HFF-Myc (cell line): ENCODE data around the gene LAMTOR3.

Experiments used
- DNase-seq: peaks from one replicate; pipeline ENCODE4 v3.0.0-alpha.2; 2011; ENCODE audit warnings: low read depth; ENCODE audit errors: extremely low read depth
- H3K4me3 ChIP-seq: replicated peaks from 2 replicates; pipeline ENCODE4 v1.5.1; 2011; ENCODE audit warnings: low read depth, mild to moderate bottlenecking, control low read depth, low read length
- TF ChIP-seq, protein P1 (sequence below): IDR thresholded peaks from 2 replicates; pipeline ENCODE4 v1.5.1; 2012; ENCODE audit warnings: mild to moderate bottlenecking, low read depth, low read length, control low read depth; ENCODE audit errors: missing control alignments

The LAMTOR3 gene

DNA sequence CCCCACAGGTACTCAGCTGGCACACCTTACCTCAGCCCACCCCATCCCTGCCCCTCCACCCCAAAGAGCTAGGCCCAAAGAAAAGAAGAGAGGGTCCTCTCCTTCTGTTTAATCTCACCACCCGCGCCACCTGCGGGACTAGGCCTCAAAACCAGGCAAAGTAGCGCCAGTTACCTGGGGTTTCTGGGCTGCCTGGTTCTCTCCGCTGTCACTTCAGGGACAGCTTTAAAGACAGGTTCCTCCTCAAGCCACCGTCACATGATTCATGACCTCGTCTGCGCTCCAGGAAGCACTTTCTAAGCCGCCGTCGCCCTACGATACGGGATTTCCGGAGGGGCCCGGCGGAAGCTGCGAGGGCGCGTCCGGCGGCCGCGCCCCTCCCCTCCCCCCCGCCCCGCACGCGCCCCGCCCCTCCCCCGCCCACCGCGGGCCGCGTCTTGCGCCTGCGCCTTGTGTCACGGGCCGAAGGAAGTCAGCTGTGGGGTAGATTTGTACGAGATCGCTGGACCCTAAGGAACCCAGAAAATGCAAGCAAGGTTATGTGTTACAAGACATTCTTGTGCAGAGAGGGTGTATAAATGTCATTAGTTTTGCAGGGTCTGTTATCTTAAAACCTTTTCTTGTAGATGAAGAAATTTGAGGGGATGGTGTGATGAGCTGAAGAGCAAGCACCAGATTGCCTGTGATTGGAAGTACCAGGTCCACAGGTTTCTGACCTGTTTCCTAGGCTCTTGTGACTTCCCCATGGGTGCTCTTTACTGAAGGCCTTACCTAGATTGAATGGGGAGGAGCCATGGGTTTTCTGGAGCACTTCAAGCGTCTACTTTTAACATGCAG is at the start of gene LAMTOR3:
LAMTOR3 (minus strand) TSS at position 267 of the 837 bp plus-strand sequence. CDS start 464 bp downstream, outside the sequence.
- H3K4me3 ChIP-seq: peak within 1 kb of the TSS; percentile 98
- TF ChIP-seq, protein P1, sequence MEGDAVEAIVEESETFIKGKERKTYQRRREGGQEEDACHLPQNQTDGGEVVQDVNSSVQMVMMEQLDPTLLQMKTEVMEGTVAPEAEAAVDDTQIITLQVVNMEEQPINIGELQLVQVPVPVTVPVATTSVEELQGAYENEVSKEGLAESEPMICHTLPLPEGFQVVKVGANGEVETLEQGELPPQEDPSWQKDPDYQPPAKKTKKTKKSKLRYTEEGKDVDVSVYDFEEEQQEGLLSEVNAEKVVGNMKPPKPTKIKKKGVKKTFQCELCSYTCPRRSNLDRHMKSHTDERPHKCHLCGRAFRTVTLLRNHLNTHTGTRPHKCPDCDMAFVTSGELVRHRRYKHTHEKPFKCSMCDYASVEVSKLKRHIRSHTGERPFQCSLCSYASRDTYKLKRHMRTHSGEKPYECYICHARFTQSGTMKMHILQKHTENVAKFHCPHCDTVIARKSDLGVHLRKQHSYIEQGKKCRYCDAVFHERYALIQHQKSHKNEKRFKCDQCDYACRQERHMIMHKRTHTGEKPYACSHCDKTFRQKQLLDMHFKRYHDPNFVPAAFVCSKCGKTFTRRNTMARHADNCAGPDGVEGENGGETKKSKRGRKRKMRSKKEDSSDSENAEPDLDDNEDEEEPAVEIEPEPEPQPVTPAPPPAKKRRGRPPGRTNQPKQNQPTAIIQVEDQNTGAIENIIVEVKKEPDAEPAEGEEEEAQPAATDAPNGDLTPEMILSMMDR: no peak

GRCh38 chr4:99938243-99938753 is 44.1 kb upstream of the LAMTOR3 start:
- TF ChIP-seq, protein P1: no peak
- no peak for DNase-seq
- H3K4me3 ChIP-seq: no peak overlapping the region

More for the DNA sequence above, at the start of gene LAMTOR3:
- peak; percentile 72 for DNase-seq

- TF ChIP-seq, protein P1: no peak
- H3K4me3 ChIP-seq: no peak overlapping the region
- DNase-seq: no peak
Measured at GRCh38 chr4:99934891-99935290, 40.7 kb upstream of the LAMTOR3 start.

DNA sequence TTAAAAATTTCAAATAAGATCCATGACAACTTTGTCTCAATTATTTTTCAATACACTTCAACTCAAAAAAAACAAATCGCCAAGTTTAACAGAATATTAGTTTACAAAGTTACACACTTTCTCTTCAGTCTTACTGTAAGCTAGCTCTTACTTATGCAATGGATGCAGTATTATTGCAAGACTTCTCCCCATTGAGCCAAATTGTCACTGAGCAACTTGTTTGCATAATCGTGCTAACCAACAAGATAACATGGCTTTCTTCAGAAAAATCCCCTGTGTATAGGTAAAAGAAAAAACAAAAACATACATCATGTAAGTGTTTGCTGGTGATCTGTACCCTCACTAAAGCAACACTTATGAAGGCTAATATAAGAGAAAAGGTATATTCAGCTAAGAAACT is 33.3 kb upstream of the LAMTOR3 start:
- DNase-seq: no peak
- TF ChIP-seq, protein P1: no peak
- no peak overlapping the region for H3K4me3 ChIP-seq

GRCh38 chr4:99921174-99921573 is 26.9 kb upstream of the LAMTOR3 start:
- TF ChIP-seq, protein P1: no peak
- no peak overlapping the region for H3K4me3 ChIP-seq
- DNase-seq: no peak

DNA sequence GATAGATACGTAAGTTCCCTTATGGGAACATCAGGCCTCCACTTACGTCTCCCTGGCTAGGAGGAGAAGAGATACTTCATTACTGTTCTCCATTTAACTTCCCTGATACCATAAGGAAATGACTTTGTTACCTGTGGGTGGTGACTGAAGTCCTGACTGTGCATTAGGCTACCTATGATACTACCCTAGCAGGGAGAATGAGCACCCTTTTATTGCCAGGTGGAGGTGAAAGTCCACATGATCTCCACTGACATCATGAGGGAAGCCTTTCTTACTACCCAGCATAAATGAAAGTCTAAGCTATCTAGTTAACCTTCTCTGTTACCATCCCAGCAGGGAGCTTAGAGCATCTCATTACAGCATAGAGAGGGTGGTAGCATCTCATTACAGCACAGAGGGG is 24.4 kb upstream of the LAMTOR3 start:
- H3K4me3 ChIP-seq: no peak overlapping the region
- TF ChIP-seq, protein P1: no peak
- no peak for DNase-seq

GRCh38 chr4:99917575-99917974 is 23.3 kb upstream of the LAMTOR3 start:
- TF ChIP-seq, protein P1: no peak
- H3K4me3 ChIP-seq: no peak overlapping the region
- no peak for DNase-seq
